HG02610 (cell line): Measurements from ENCODE around the gene RNF14.
"Not testable (repeated sequence)": the region's sequence is repeated elsewhere in the genome, so short reads cannot be mapped to it uniquely, and the experiment has no call there.

ENCODE experiments used
- ATAC-seq: cut with Tn5 transposase; IDR thresholded peaks from one replicate; pipeline ENCODE4 v1.9.1; 2021; ENCODE audit warnings: mild to moderate bottlenecking, moderate library complexity; ENCODE audit not compliant: unreplicated experiment

Gene RNF14

GRCh38 chr5:141968914-141969608 is at the start of gene RNF14:
TSS of gene RNF14 (plus strand) at chr5:141969105. CDS start at chr5:141973589, 4,484 bp downstream.
- ATAC-seq = peak; percentile 94

- no peak for ATAC-seq
Observed at GRCh38 chr5:141919218-141920119, 49.4 kb upstream of the RNF14 start.

- no peak for ATAC-seq
Observed at GRCh38 chr5:141920771-141921170, 48.1 kb upstream of the RNF14 start.

GRCh38 chr5:141922827-141923447 is 46.0 kb upstream of the RNF14 start:
- ATAC-seq = not testable (repeated sequence)

GRCh38 chr5:141923448-141924313 is 45.2 kb upstream of the RNF14 start, which contains the start of gene DELE1:
TSS of gene DELE1 (plus strand) at chr5:141923871. CDS start at chr5:141923942, 71 bp downstream.
- ATAC-seq = peak; percentile 98

GRCh38 chr5:141926434-141926833 is 42.5 kb upstream of the RNF14 start:
- no peak for ATAC-seq

GRCh38 chr5:141928051-141928450 is 40.9 kb upstream of the RNF14 start:
- ATAC-seq = no peak

- ATAC-seq = no peak
Observed at GRCh38 chr5:141929398-141930058, 39.4 kb upstream of the RNF14 start.

- no peak for ATAC-seq
Observed at GRCh38 chr5:141931694-141932093, 37.2 kb upstream of the RNF14 start.

GRCh38 chr5:141933151-141933550 is 35.8 kb upstream of the RNF14 start:
- no peak for ATAC-seq

GRCh38 chr5:141934099-141934844 is 34.6 kb upstream of the RNF14 start:
- no peak for ATAC-seq

- ATAC-seq = no peak
Observed at GRCh38 chr5:141935538-141935937, 33.4 kb upstream of the RNF14 start.

- ATAC-seq = no peak
Observed at GRCh38 chr5:141940695-141941271, 28.1 kb upstream of the RNF14 start.

- no peak for ATAC-seq
Observed at GRCh38 chr5:141941307-141941706, 27.6 kb upstream of the RNF14 start.

- no peak for ATAC-seq
Observed at GRCh38 chr5:141941779-141942178, 27.1 kb upstream of the RNF14 start.

GRCh38 chr5:141942185-141942857 is 26.6 kb upstream of the RNF14 start:
- ATAC-seq = no peak

- ATAC-seq = no peak
Observed at GRCh38 chr5:141944076-141944475, 24.8 kb upstream of the RNF14 start.

- ATAC-seq = no peak
Observed at GRCh38 chr5:141945511-141946051, 23.3 kb upstream of the RNF14 start.
